GM23248 (cell line): Measurements from ENCODE around the gene RGS14. TPM values are rescaled to one million over a fixed set of nuclear protein-coding genes. Genes with fewer than 3 reads are reported as not detected.

Source experiments
- DNase-seq: peaks from one replicate; pipeline ENCODE4 v3.0.0-alpha.2; 2015
- H2AFZ ChIP-seq: fragments of 200-600 bp; sonication (generic); 2 replicates; pipeline ENCODE4 v1.6.1; 2016; ENCODE audit warnings: antibody characterized with exemption
- H3F3A ChIP-seq: fragments of 200-600 bp; sonication (generic); 2 replicates; pipeline ENCODE4 v1.6.1; 2016; ENCODE audit warnings: mild to moderate bottlenecking, antibody characterized with exemption, mixed run types; ENCODE audit not compliant: insufficient read depth
- H3K27ac ChIP-seq: fragments of 200-600 bp; sonication (generic); 2 replicates; pipeline ENCODE4 v1.5.1; 2016; ENCODE audit warnings: mild to moderate bottlenecking
- H3K27me3 ChIP-seq: fragments of 200-600 bp; sonication (generic); replicated peaks from 2 replicates; pipeline ENCODE4 v1.6.1; 2016; ENCODE audit warnings: mild to moderate bottlenecking; ENCODE audit not compliant: insufficient read depth
- H3K36me3 ChIP-seq: fragments of 200-600 bp; sonication (generic); 2 replicates; pipeline ENCODE4 v1.6.1; 2016; ENCODE audit warnings: low read depth, mild to moderate bottlenecking
- H3K4me1 ChIP-seq: fragments of 200-600 bp; sonication (generic); 2 replicates; pipeline ENCODE4 v1.6.1; 2016; ENCODE audit warnings: mild to moderate bottlenecking; ENCODE audit not compliant: insufficient read depth
- H3K4me2 ChIP-seq: fragments of 200-600 bp; sonication (generic); one replicate; pipeline ENCODE4 v1.6.1; 2016; ENCODE audit warnings: mild to moderate bottlenecking; ENCODE audit not compliant: unreplicated experiment
- H3K4me3 ChIP-seq: fragments of 200-600 bp; sonication (generic); 2 replicates; pipeline ENCODE4 v1.5.1; 2016; ENCODE audit warnings: mild to moderate bottlenecking
- H3K79me2 ChIP-seq: fragments of 200-600 bp; sonication (generic); 2 replicates; pipeline ENCODE4 v1.6.1; 2016; ENCODE audit warnings: mild to moderate bottlenecking; ENCODE audit not compliant: insufficient read depth
- H3K9ac ChIP-seq: fragments of 200-600 bp; sonication (generic); 2 replicates; pipeline ENCODE4 v1.6.1; 2016; ENCODE audit warnings: mild to moderate bottlenecking
- H3K9me2 ChIP-seq: fragments of 200-600 bp; sonication (generic); 2 replicates; pipeline ENCODE4 v1.6.1; 2016; ENCODE audit warnings: mixed run types, mild to moderate bottlenecking, moderate library complexity; ENCODE audit not compliant: insufficient read depth
- H3K9me3 ChIP-seq: fragments of 200-600 bp; sonication (generic); one replicate; pipeline ENCODE4 v1.6.1; 2017; ENCODE audit warnings: low read depth
- H4K20me1 ChIP-seq: fragments of 200-600 bp; sonication (generic); 2 replicates; pipeline ENCODE4 v1.6.0; 2016; ENCODE audit not compliant: insufficient read depth
- EZH2 ChIP-seq: fragments of 200-600 bp; sonication (generic); IDR thresholded peaks from 2 replicates; pipeline ENCODE4 v1.6.1; 2018; ENCODE audit warnings: antibody characterized with exemption, mild to moderate bottlenecking; ENCODE audit not compliant: insufficient read depth, poor library complexity, severe bottlenecking
- EZH2phosphoT487 ChIP-seq: fragments of 200-600 bp; sonication (generic); IDR thresholded peaks from 2 replicates; pipeline ENCODE4 v1.6.1; 2018; ENCODE audit warnings: antibody characterized with exemption, moderate library complexity, mild to moderate bottlenecking, low read depth; ENCODE audit not compliant: insufficient read depth
- WGBS, 2 experiments: methylation state at CpG; one replicate each; pipeline ENCODE4 v1.1.6; 2015 to 2017; ENCODE audit warnings: low lambda C conversion rate in 2 of 2, low coverage in 1 of 2; ENCODE audit errors: missing lambda C conversion rate in 2 of 2; 5-methylcytosine and 5-hydroxymethylcytosine counted together
- in situ Hi-C: fragments of 300-500 bp; cut with MboI; formaldehyde crosslinking; loops from 2 replicates; pipeline ENCODE4 v1.15.0; 2020
- polyA plus RNA-seq: library from polyadenylated mRNA; unstranded; fragments of >200 nt; fragmentation: Nextera tagmentation; extraction: Ambion mirVana; gene quantifications from 2 replicates; pipeline ENCODE4 v1.2.1, GENCODE V29; 2016
- total RNA-seq: library from RNA; depleted of rRNA; stranded (reverse); fragments of >200 nt; shearing (Covaris generic); gene quantifications from 2 replicates; pipeline ENCODE4 v1.2.3, GENCODE V29; 2014

The RGS14 gene
- total and polyA plus RNA-seq, 2 experiments from 2014 or later: 2.5 to 6.4 TPM

- Histone ChIP-seq H3K79me2 (no peaks in the 10 kb centered on the region), H3K4me3 (peak overlapping the region; percentile 74), H3K9me2 (no peaks in the 10 kb centered on the region), H3K27me3 (peaks cover 39% of the 10 kb centered on the region), H3K9me3 (no peaks in the 10 kb centered on the region), H4K20me1 (no peaks in the 10 kb centered on the region), H3K4me1 (no peaks in the 10 kb centered on the region), H3F3A (peaks cover 8% of the 10 kb centered on the region; the same call in 1 of the 2 replicates), H2AFZ (peak overlapping the region; percentile 77), H3K36me3 (no peaks in the 10 kb centered on the region), H3K4me2 (peak overlapping the region; percentile 76), H3K27ac (no peak overlapping the region), H3K9ac (peak overlapping the region; percentile 45)
- WGBS, 2 experiments: 1% methylated on average over 67 to 82 of the region's 93 CpGs
- TF ChIP-seq EZH2phosphoT487 (no peak), EZH2 (no peak)
- peak; percentile 93 for DNase-seq
- in situ Hi-C loops: no loop called here
Measured at GRCh38 chr5:177403792-177404640, 46.3 kb downstream of the RGS14 start.

GRCh38 chr5:177404641-177405179 is 47.0 kb downstream of the RGS14 start:
- Histone ChIP-seq H3K9ac (peak overlapping the region; percentile 45), H3K36me3 (no peaks in the 10 kb centered on the region), H3K4me2 (peak overlapping the region; percentile 76), H2AFZ (peak overlapping the region; percentile 77), H3K9me3 (no peaks in the 10 kb centered on the region), H3K4me1 (no peaks in the 10 kb centered on the region), H3K4me3 (peak overlapping the region; percentile 74), H3K27me3 (peaks cover 34% of the 10 kb centered on the region), H3K27ac (no peak overlapping the region), H3K79me2 (no peaks in the 10 kb centered on the region), H4K20me1 (no peaks in the 10 kb centered on the region), H3F3A (peaks cover 8% of the 10 kb centered on the region; the same call in 1 of the 2 replicates), H3K9me2 (no peaks in the 10 kb centered on the region)
- in situ Hi-C loops: no loop called here
- 39 to 44% methylated on average over 11 to 16 of the region's 16 CpGs for WGBS, 2 experiments
- DNase-seq: no peak
- TF ChIP-seq EZH2: no peak
- TF ChIP-seq EZH2phosphoT487: no peak

- Histone ChIP-seq H3K79me2 (no peaks in the 10 kb centered on the region), H2AFZ (no peak overlapping the region), H3F3A (peaks cover 8% of the 10 kb centered on the region; the same call in 1 of the 2 replicates), H4K20me1 (no peaks in the 10 kb centered on the region), H3K9ac (no peak overlapping the region), H3K9me2 (no peaks in the 10 kb centered on the region), H3K9me3 (no peaks in the 10 kb centered on the region), H3K27ac (no peak overlapping the region), H3K4me1 (no peaks in the 10 kb centered on the region), H3K27me3 (peaks cover 28% of the 10 kb centered on the region), H3K4me3 (no peak overlapping the region), H3K36me3 (no peaks in the 10 kb centered on the region), H3K4me2 (no peak overlapping the region)
- in situ Hi-C loops: no loop called here
- WGBS, 2 experiments: 86 to 94% methylated on average over 2 of the region's 2 CpGs
- no peak for DNase-seq
- TF ChIP-seq EZH2phosphoT487 (no peak), EZH2 (no peak)
Measured at GRCh38 chr5:177405312-177405711, 47.6 kb downstream of the RGS14 start.

- Histone ChIP-seq H3K27me3 (peaks cover 23% of the 10 kb centered on the region), H3K9me3 (no peaks in the 10 kb centered on the region), H3K27ac (no peak overlapping the region), H3K9ac (no peak overlapping the region), H3F3A (peaks cover 8% of the 10 kb centered on the region; the same call in 1 of the 2 replicates), H3K79me2 (no peaks in the 10 kb centered on the region), H3K4me1 (no peaks in the 10 kb centered on the region), H3K36me3 (no peaks in the 10 kb centered on the region), H3K9me2 (no peaks in the 10 kb centered on the region), H4K20me1 (no peaks in the 10 kb centered on the region), H3K4me3 (no peak overlapping the region), H3K4me2 (no peak overlapping the region), H2AFZ (no peak overlapping the region)
- WGBS, 2 experiments: 85 to 90% methylated on average over 5 of the region's 5 CpGs
- TF ChIP-seq EZH2phosphoT487: no peak
- no peak for TF ChIP-seq EZH2
- in situ Hi-C loops: no loop called here
- no peak for DNase-seq
Measured at GRCh38 chr5:177405805-177406204, 48.1 kb downstream of the RGS14 start.
